Uterus (tissue), 4 donors: Measurements from ENCODE around the gene NCOA3. TPM values are rescaled to one million over a fixed set of nuclear protein-coding genes. Genes with fewer than 3 reads are reported as not detected.

Source experiments
- DNase-seq, 2 donors: peaks; one replicate each; pipeline ENCODE4 v3.0.0-alpha.2; 2019 to 2020
- H3K27ac ChIP-seq, 2 donors: fragments of 200-600 bp; sonication (generic); 1 replicate in 1 of 2; 2 replicates in 1 of 2; pipeline ENCODE4 v1.5.1; 2016 to 2018
- H3K27me3 ChIP-seq, 2 donors: fragments of 200-600 bp; sonication (generic); one replicate each; pipeline ENCODE4 v1.5.1; 2018 to 2019; ENCODE audit warnings: control low read depth in 1 of 2
- H3K36me3 ChIP-seq, 2 donors: fragments of 200-600 bp; sonication (generic); one replicate each; pipeline ENCODE4 v1.5.1; 2019; ENCODE audit warnings: control low read depth in 1 of 2
- H3K4me1 ChIP-seq, 2 donors: fragments of 200-600 bp; sonication (generic); one replicate each; pipeline ENCODE4 v1.5.1; 2018 to 2019; ENCODE audit warnings: control low read depth in 1 of 2
- H3K4me3 ChIP-seq, 2 donors: fragments of 200-600 bp; sonication (generic); 1 replicate in 1 of 2; 2 replicates in 1 of 2; pipeline ENCODE4 v1.5.1; 2018 to 2019; ENCODE audit warnings: mild to moderate bottlenecking in 1 of 2
- H3K9me3 ChIP-seq, 2 donors: fragments of 200-600 bp; sonication (generic); one replicate each; pipeline ENCODE4 v1.5.1; 2019; ENCODE audit warnings: control low read depth in 1 of 2
- POLR2A ChIP-seq, 2 donors: fragments of 450-650 bp; IDR thresholded peaks; one replicate each; pipeline ENCODE4 v1.6.1; 2016; ENCODE audit warnings: antibody characterized with exemption in 2 of 2, mild to moderate bottlenecking in 1 of 2, moderate library complexity in 1 of 2
- intact Hi-C: fragments of 100-400 bp; cut with DNase I; formaldehyde crosslinking; loops from one replicate; pipeline ENCODE4 v1.15.1; 2023; ENCODE audit warnings: low total_unique reads
- total RNA-seq, 4 donors: library from RNA; depleted of rRNA in 3 of 4; stranded (reverse); fragments of >200 nt in 3 of 4; gene quantifications; one replicate each; pipeline versions ENCODE4 v1.1.0 to v1.2.4, GENCODE V29; 2014 to 2023
- TF ChIP-seq, protein P1 (sequence below), 4 experiments: fragments of 200-600 bp in 2 of 4; fragments of 450-650 bp in 2 of 4; sonication (generic) in 2 of 4; IDR thresholded peaks; one replicate each; pipeline ENCODE4 v1.5.1; 2016 to 2019; ENCODE audit warnings: antibody characterized with exemption in 4 of 4, mild to moderate bottlenecking in 2 of 4, moderate library complexity in 1 of 4
- donor health status: DM: yes; HTN: yes; CAD: no.

The NCOA3 gene
- total RNA-seq, 4 donors from 2014 or later, result 27.9 to 59.2 (median 44.2) TPM

DNA sequence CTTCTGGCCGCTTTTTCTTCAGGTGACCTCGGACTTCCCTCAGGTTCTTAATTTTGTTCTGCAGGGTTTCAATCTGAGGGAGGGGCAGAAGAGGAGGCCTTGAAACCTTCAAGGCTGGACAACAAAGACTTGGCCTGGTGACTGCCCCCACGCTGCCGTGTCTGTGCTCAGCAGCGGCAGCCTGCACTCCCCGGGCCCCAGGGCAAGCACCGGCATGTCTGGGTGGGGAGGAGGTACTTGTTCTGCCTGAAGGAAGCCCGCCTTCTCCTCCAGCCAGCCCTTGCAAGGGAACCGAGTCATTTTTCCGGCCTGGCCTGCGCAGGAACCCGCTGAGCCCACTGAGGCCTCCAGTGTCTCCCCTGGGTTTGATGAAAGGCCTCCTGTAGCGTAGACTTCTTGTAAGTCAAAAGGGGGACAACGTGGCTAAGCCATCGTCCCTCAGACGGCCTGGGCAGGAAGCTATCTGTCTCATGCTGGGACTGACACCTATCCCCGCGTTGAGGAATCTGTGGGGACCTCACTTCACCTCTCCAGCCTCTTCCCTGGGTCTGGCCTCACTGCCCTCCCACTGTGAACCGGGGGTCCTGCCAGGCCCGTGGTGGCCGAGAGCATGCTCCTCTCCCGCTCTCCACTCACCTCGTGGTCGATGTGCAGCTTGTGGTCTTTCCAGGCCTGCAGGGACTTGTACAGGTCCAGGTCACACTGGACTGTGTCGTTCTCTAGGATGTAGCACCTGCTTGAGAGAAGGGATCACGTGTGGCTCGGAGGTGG is 163.7 kb downstream of the NCOA3 start:
- intact Hi-C loops, result no loop called here
- H3K4me1 ChIP-seq, result no peaks in the 10 kb centered on the region
- TF ChIP-seq POLR2A (IDR thresholded peaks at IDR 0.05), result no peak
- TF ChIP-seq, protein P1, sequence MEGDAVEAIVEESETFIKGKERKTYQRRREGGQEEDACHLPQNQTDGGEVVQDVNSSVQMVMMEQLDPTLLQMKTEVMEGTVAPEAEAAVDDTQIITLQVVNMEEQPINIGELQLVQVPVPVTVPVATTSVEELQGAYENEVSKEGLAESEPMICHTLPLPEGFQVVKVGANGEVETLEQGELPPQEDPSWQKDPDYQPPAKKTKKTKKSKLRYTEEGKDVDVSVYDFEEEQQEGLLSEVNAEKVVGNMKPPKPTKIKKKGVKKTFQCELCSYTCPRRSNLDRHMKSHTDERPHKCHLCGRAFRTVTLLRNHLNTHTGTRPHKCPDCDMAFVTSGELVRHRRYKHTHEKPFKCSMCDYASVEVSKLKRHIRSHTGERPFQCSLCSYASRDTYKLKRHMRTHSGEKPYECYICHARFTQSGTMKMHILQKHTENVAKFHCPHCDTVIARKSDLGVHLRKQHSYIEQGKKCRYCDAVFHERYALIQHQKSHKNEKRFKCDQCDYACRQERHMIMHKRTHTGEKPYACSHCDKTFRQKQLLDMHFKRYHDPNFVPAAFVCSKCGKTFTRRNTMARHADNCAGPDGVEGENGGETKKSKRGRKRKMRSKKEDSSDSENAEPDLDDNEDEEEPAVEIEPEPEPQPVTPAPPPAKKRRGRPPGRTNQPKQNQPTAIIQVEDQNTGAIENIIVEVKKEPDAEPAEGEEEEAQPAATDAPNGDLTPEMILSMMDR (IDR thresholded peaks at IDR 0.05), result no peak

DNA sequence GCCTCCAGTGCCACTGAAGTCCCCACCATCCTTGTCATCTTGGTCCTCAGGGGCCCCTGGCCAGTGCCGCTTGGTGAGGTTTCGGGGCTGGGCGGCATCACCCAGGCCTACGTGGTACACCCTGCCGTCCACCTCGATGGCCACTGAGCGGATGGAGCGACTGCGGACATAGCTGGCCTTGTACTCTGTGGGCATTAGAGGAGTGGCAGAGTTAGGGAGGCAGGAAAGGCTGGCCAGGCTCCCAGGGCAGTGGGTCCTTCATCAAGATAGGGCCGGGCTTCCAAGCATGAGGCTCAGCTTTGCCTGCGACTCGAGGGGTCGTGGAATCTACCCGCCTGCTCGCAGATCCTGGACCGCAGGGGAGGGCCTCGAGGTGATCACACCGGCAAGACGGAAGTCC is 164.6 kb downstream of the NCOA3 start:
- intact Hi-C loops, result no loop called here
- TF ChIP-seq, protein P1 (IDR thresholded peaks at IDR 0.05), result no peak
- no peak for TF ChIP-seq POLR2A (IDR thresholded peaks at IDR 0.05)

More for the DNA sequence above, 163.7 kb downstream of the NCOA3 start:
- Histone ChIP-seq H3K27me3 (no peaks in the 10 kb centered on the region), H3K27ac (peak overlapping the region in 1 of 2 donors; percentile 30), H3K4me3 (no peak overlapping the region), H3K9me3 (no peaks in the 10 kb centered on the region), H3K36me3 (no peaks in the 10 kb centered on the region)
- no peak for DNase-seq

DNA sequence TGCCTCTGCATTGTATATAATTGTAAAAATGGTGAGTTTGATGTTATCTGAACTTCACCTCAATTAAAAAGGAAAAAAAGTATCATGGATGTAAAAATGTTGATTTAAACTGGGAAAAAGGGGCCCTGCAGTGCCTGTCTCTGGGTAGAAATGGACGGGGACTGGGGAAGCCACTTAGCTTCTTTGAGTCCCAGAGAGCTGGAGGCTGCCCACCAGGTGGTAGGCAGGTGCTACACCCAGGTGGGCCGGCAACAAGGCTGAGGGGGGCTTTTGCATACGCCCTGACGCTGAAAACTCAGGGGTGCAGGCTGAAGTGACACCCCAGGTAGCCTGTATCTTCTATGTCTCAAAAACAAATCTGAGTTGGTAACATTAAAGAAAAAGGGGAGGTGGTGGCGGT is 165.4 kb downstream of the NCOA3 start:
- Histone ChIP-seq H3K4me3 (no peak overlapping the region), H3K27ac (no peak overlapping the region), H3K9me3 (no peaks in the 10 kb centered on the region), H3K4me1 (no peaks in the 10 kb centered on the region), H3K27me3 (no peaks in the 10 kb centered on the region), H3K36me3 (no peaks in the 10 kb centered on the region)
- TF ChIP-seq, protein P1 (IDR thresholded peaks at IDR 0.05), result no peak
- no peak for TF ChIP-seq POLR2A (IDR thresholded peaks at IDR 0.05)
- intact Hi-C loops, result no loop called here
- no peak for DNase-seq

More for the DNA sequence above, 164.6 kb downstream of the NCOA3 start:
- H3K9me3 ChIP-seq, result no peaks in the 10 kb centered on the region
- no peak for DNase-seq
- H3K4me1 ChIP-seq, result no peaks in the 10 kb centered on the region
- no peak overlapping the region for H3K27ac ChIP-seq
- no peaks in the 10 kb centered on the region for H3K27me3 ChIP-seq
- no peak overlapping the region for H3K4me3 ChIP-seq
- H3K36me3 ChIP-seq, result no peaks in the 10 kb centered on the region

DNA sequence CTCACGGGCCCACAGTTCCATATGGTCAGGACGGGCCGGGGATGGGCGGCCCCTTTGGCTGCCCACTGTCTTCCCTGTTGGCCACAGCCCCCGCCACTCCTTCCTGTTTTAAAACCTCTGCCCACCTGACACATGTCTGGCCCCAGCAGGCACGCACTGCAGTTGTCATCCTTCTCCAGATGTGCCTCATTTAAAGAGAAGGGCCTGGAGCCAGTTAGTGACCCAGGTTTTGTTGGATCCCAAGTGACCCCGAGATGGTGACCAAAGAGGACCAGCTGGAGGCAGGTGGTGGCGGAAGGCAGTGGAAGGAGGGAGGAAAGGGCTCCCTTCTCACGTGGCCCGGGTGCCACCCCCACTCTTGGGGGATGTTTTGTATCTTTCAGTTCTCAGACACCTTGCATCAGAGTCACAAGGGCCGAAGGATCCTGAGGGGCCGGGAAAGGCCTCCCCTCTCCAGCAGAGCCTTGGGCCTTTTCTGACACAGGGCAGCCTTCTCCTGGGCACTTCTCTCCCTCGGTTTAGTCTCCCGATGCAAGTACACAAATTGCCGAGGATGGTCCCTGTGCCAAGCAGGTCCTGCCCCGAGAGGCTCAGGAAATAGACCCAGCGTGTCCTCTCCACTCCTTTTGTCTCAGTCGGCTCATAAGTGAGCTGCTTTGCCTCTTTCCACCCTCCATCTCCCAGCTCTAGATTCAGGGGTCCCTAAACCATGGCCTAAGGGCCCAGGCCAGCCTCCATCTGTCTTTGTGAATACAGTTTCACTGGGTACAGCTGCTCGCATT is 166.0 kb downstream of the NCOA3 start:
- no peak for DNase-seq
- intact Hi-C loops, result no loop called here
- no peaks in the 10 kb centered on the region for H3K9me3 ChIP-seq
- H3K36me3 ChIP-seq, result no peaks in the 10 kb centered on the region
- H3K27me3 ChIP-seq, result no peaks in the 10 kb centered on the region
- no peak for TF ChIP-seq POLR2A (IDR thresholded peaks at IDR 0.05)
- TF ChIP-seq, protein P1 (IDR thresholded peaks at IDR 0.05), result no peak
- H3K4me1 ChIP-seq, result no peaks in the 10 kb centered on the region
- no peak overlapping the region for H3K4me3 ChIP-seq
- H3K27ac ChIP-seq, result peak overlapping the region in 1 of 2 donors; percentile 10
